ENCODE results near the gene ARSI.

GRCh38 chr5:150246429-150246828, 56.3 kb downstream of the ARSI start:
- no peak for TF ChIP-seq CTCF (tag by site-specific recombination; IDR thresholded peaks at IDR 0.05)
- TF ChIP-seq ZNF629 (tag by site-specific recombination; IDR thresholded peaks at IDR 0.05): no peak
- TF ChIP-seq, protein P1, sequence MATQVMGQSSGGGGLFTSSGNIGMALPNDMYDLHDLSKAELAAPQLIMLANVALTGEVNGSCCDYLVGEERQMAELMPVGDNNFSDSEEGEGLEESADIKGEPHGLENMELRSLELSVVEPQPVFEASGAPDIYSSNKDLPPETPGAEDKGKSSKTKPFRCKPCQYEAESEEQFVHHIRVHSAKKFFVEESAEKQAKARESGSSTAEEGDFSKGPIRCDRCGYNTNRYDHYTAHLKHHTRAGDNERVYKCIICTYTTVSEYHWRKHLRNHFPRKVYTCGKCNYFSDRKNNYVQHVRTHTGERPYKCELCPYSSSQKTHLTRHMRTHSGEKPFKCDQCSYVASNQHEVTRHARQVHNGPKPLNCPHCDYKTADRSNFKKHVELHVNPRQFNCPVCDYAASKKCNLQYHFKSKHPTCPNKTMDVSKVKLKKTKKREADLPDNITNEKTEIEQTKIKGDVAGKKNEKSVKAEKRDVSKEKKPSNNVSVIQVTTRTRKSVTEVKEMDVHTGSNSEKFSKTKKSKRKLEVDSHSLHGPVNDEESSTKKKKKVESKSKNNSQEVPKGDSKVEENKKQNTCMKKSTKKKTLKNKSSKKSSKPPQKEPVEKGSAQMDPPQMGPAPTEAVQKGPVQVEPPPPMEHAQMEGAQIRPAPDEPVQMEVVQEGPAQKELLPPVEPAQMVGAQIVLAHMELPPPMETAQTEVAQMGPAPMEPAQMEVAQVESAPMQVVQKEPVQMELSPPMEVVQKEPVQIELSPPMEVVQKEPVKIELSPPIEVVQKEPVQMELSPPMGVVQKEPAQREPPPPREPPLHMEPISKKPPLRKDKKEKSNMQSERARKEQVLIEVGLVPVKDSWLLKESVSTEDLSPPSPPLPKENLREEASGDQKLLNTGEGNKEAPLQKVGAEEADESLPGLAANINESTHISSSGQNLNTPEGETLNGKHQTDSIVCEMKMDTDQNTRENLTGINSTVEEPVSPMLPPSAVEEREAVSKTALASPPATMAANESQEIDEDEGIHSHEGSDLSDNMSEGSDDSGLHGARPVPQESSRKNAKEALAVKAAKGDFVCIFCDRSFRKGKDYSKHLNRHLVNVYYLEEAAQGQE (tag by site-specific recombination; IDR thresholded peaks at IDR 0.05): no peak
- TF ChIP-seq, protein P2, sequence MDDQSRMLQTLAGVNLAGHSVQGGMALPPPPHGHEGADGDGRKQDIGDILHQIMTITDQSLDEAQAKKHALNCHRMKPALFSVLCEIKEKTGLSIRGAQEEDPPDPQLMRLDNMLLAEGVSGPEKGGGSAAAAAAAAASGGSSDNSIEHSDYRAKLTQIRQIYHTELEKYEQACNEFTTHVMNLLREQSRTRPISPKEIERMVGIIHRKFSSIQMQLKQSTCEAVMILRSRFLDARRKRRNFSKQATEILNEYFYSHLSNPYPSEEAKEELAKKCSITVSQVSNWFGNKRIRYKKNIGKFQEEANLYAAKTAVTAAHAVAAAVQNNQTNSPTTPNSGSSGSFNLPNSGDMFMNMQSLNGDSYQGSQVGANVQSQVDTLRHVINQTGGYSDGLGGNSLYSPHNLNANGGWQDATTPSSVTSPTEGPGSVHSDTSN (CRISPR knock-in tag; IDR thresholded peaks at IDR 0.05): no peak
- TF ChIP-seq OSR2 (tag by site-specific recombination; IDR thresholded peaks at IDR 0.05): no peak
- TF ChIP-seq ZBTB11 (tag by site-specific recombination; conservative IDR thresholded peaks at IDR 0.05; ENCODE audit: low read depth): no peak
- no peak for TF ChIP-seq ZNF639 (tag by site-specific recombination; IDR thresholded peaks at IDR 0.05)

All from HEK293 (cell line).